GM23248 (cell line): ENCODE results near the gene ARL4C.

Experiments
- EZH2 ChIP-seq: fragments of 200-600 bp; sonication (generic); IDR thresholded peaks from 2 replicates; pipeline ENCODE4 v1.6.1; 2018; ENCODE audit warnings: antibody characterized with exemption, mild to moderate bottlenecking; ENCODE audit not compliant: insufficient read depth, poor library complexity, severe bottlenecking
- EZH2phosphoT487 ChIP-seq: fragments of 200-600 bp; sonication (generic); IDR thresholded peaks from 2 replicates; pipeline ENCODE4 v1.6.1; 2018; ENCODE audit warnings: antibody characterized with exemption, moderate library complexity, mild to moderate bottlenecking, low read depth; ENCODE audit not compliant: insufficient read depth

DNA sequence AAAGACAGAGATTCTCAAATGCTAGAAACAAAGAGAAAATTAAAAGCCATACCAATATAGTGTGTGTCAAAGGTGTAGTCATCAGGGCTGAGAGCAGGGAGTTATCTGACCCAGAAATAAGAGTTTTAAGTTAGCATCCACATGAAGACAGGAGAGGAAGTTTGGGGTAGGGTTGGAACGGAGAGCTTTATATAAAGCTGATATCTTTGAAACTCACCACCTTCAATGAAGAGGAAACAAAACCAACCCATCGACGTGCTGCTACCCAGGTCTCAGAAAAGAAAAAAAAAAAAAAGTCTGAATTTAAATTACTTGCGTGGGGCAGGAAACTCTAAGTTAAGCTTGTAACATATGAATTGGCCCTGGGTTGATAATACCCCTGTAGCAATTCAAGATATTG is 42.4 kb downstream of the ARL4C start:
- TF ChIP-seq EZH2phosphoT487 (no peak), EZH2 (no peak)
